ENCODE results near the gene FGD4.

FGD4 gene

DNA sequence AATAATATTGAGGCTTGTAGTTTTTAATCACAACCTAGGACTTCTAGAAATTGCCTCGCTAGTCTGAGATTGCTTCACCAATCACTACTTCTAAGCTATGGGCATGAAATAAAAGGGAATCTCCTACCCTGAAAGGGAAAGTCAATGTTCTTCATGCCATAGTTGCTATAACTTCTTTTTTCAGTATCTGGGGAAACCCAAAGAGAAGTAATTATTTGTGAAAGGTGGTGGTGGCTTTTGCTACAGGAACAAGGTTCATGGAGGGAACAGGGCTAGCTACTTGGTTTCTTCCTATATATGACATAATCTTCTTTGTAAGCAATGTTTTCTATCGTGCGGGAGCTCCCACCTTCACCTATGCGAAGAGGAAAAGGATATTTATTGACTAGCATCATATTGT lies 218.2 kb downstream of the FGD4 start:
- no peak for DNase-seq

DNA sequence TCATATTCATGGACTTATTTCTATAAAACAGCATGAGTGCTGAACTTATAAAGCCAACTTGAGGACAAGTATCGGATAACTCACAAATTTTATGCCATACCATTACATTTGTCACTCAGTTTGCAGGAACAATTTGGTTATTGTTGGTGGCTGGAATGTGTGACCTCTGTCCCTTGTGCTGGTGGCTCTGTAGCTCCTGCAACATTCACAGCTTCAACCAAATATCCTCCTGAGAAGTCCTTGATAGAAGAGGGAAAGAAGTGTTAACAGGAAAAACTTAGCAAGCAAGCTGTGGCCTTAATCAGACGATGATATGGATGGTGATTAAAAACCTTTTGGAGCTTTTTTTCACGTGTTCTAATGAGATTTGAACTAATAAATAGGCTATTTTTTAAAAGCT lies 218.8 kb downstream of the FGD4 start:
- DNase-seq, result no peak

DNA sequence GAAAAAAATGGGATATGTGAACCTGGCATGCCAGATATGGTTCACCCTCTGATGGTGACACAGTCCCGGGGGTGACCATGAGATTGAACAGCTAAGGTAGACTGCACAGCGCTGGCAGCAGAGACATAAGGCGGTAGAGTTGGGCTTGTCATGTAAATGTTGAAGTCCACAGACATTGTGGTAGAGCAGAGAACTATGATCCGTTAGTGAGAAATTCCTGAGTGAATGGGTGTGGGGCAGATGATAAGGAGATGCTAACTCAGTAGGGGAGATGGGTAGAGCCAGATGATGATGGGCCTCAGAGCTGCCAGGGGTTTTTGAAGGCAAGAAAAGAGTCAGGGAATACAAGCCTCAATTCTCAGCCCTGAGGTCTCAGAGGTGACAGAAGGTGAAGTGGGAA lies 228.6 kb downstream of the FGD4 start:
- no peak for DNase-seq

DNA sequence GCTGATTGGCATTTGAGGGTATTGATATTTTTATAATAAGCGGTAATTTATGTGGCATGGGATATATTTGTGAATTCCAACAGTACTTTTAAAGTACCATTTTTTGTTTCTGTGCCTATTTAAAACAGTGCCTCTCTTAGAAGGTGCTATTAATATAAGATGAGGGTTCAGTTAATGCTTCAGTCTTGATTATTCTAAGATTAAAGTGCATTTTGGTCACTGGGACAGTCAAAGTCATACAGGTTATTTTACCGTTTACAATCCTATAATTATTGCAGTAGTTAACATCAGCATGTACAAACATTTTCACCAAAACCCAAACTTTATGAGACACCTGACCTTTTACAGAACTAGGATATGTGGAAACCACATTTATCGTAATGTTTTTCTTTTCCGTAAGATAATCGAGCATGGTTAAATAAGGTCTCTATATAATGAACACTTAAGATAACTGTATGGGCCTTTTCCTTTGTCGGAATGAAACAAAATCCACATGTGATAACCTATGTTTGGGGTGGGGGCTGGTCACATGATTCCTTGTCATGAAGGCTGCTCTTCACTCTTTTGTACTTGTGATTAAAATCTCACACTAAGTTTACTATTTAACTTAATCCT lies 242.0 kb downstream of the FGD4 start:
- no peak for DNase-seq

DNA sequence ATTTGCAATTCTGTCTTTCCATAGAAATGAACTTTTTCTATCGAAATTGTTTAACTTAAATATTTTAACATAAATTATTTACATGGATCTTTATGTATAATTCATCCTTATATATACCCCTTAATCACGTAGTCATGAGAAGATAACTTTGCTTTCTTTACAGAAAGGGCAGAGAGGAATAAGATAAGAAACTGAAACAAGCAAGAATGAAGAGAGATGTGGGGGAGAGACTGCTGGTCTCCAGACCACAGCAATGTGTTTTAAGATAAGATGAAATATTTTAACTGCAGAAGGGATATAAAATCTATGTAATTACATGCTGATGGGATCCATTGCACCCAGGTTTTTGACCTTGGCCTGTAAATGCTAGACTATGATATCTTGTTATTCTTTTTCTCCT lies 245.1 kb downstream of the FGD4 start:
- no peak for DNase-seq

DNA sequence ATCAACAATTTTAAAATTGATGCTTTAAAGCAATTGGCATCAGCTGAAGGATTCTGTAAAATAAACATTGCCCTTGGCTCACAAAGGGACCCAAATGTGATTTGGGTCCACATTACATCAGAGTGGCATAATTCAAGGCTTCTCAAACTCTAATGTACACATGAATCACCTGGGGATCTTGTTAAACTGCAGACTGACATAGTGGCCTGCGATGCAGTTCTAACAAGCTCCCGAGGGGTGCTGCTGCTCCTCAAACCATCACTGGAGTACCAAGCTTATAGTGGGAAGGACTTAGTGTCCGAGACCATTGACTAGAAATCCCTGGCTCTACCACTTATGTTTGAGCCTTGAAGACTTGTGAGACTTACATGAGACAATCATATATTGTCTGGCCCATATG lies 247.9 kb downstream of the FGD4 start:
- no peak for DNase-seq

DNA sequence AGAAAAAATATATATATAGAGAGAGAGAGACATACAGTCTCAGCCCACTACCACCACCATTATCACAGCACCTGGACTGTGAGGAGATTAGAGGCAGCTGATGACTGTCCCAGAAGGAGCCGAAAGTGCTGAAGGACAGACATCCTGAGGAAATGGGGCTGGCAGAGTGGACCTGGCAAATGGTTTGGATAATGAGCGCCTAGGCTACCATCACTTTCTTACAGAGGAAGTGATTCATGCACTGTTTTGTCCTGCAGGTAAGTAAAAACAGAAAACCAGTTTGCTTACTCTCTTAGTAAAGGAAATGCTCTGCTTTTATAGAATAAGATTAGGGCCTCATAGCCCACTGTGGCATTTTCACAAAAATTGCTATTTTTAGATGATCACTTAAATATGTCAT lies 251.2 kb downstream of the FGD4 start:
- DNase-seq, result no peak

DNA sequence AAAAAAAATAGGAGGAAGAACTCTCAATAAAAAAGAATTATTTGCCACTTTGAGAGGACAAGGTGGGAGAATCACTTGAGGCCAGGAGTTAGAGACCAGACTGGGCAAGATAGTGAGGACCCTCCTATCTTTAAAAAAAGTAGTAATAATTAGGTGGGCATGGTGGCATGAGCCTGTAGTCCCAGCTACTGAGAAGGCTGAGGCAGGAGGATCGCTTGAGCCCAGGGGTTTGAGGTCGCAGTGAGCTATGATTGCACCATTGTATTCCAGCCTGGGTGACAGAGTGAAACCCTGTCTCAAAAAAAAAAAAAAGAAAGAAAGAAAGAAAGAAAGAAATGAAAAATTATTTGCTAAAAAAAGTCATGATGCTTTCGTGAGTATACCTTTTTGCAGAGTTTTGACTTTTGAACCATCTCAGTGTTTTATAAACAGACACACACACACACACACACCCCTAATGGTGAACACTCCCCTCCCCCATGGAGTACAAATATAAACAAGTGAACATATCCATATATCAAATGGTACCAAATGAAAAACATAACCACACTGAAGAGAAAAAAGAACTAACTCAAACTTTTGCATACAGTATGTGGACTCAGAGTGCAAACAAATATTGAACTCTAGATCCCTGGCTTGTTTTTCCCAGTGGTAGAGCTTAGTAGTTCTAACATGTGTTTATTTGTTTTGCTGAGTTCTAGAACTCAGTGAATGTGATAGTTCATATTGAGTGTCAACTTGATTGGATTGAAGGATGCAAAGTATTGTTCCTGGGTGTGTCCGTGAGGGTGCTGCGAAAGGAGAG lies 252.0 kb downstream of the FGD4 start:
- DNase-seq, result no peak

DNA sequence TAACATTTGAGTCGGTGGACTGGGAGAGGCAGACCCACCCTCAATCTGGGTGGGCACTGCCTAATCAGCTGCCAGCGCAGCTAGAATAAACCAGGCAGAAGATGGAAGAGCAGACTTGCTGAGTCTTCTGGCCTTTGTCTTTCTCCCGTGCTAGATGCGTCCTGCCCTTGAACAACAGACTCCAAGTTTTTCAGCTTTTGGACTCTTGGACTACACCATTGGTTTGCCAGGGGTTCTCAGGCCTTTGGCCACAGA lies 252.5 kb downstream of the FGD4 start:
- no peak for DNase-seq

DNA sequence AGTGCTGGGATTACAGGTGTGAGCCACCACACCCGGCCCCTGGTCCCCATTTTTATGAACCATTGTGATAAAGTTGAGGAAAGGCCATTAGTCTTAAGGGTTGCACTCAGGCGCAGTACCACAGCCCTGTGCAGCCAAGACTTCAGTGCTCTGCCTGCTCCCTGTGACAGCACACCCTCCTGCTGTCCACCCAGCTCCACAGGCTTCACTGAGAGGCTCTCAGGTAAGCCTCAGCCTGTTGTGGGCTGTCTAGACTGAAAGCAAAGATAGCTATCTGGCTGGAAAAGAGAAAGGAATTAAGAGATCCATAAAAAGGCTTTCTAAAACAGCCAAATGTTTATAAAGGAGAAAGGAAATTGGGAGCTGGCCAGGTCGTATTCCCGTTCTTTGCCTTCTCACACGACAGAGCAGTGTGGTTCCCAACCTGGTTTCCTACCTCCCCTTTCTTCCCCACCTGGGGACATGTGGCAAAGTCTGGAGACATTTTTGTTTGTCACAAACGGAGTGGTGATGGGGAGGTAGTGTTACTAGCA lies 260.6 kb downstream of the FGD4 start:
- DNase-seq, result no peak

DNA sequence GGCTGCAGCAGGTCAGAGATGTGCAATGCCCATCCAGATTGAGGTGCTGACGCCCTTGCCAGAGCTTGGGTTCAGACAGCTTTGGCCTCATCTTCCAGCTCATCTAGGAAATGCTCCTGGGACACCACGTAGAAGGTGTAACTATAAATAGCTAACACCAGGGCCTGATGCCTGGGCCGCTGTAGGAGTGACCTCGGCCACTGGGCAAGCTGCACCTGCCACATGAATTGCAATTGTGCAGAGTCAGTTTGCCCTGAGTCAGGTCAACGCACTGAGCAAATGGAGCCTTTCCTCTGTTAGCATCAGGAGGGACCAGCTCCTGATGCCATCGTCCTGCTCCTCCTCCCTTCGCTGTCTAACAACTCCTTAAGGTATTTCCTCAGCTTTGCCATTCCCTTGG lies 262.3 kb downstream of the FGD4 start:
- no peak for DNase-seq

DNA sequence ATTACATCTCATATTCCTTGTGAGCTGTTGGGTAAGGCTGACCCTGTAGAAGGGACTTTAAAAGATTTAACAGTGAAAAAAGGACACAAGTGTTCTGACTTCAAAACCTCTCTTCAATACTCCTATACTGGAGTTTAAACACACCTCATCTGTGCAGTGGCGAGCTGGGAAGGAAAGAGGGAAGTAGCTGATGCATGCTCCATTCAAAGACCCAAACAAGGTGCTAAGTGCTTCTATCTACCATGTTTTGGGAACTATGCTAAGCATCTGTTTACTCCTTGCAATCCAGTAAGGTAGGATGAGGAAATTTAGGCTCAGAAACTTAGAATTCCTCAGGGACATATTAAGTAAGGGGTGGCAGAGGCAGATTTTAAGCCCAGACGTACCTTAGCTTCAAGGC lies 263.3 kb downstream of the FGD4 start:
- DNase-seq, result no peak

DNA sequence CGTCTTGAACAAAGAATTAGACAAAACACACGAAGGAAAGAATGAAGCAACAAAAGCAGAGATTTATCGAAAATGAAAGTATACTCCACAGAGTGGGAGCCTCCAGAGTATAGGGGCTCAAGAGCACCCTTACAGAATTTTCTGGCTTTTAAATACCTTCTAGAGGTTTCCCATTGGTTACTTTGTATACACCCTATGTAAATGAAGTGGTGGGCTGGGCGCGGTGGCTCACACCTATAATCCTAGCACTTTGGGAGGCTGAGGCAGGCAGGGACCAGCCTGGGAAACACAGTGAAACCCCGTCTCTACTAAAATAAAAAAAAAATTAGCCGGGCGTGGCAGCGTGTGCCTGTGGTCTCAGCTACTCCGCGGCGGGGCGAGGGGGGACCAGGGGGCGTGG lies 266.7 kb downstream of the FGD4 start:
- no peak for DNase-seq

DNA sequence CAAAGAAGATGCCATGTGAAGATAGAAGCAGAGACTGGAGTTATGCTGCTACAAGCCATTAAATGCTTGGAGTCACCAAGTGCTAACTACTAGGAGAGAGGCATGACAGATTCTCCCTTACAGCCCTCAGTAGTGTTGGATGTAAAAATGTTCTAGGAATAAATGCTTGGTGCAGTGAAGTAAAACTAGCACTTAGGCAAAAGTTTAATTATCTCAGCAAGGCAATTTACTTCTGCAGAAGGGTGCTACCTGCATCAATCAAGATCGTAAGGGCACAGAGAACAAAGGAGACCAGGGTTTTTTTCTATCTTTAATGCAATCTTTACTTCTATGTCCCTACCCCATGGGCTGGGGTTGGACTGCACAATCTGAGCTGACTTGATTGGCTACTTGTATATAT lies 270.2 kb downstream of the FGD4 start:
- no peak for DNase-seq

DNA sequence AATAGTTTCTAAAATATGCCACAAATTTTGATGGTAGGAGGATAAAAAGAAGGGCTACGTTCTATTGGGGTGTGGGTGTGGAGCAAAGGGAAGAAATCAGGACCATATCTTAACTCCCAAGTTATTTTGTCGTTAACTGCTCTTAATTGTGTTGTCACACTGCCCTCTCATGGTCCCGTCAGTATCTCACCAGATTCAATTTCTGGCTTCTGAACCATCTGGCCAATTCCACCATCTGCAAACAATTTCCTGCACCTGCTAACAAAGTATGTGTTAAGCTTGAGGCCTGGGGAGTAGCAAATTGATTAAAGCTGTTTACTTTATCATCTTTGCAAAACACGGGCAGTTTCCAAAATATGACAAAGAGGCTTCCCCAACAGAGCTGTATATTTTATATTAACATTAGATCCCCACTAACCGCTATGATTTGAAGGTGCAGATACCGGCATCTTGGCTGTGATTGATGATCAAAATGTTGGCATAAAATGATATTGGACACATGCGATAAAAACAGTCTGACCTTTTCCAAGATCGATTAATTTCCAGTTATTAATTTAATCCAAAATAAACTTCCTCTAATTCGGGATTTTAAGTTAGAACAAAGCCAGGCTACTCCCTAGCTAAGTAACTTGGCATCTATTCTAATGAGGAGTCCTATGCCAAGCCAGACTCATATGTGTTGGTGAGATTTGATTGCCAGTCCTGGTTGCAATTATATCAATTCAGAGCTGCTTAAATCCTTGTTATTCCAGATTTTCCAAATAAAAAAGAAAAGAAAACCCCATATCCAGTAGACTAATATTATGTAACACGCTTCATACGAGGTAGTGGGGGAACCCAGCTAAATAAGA lies 272.8 kb downstream of the FGD4 start:
- DNase-seq, result peak; percentile 92

DNA sequence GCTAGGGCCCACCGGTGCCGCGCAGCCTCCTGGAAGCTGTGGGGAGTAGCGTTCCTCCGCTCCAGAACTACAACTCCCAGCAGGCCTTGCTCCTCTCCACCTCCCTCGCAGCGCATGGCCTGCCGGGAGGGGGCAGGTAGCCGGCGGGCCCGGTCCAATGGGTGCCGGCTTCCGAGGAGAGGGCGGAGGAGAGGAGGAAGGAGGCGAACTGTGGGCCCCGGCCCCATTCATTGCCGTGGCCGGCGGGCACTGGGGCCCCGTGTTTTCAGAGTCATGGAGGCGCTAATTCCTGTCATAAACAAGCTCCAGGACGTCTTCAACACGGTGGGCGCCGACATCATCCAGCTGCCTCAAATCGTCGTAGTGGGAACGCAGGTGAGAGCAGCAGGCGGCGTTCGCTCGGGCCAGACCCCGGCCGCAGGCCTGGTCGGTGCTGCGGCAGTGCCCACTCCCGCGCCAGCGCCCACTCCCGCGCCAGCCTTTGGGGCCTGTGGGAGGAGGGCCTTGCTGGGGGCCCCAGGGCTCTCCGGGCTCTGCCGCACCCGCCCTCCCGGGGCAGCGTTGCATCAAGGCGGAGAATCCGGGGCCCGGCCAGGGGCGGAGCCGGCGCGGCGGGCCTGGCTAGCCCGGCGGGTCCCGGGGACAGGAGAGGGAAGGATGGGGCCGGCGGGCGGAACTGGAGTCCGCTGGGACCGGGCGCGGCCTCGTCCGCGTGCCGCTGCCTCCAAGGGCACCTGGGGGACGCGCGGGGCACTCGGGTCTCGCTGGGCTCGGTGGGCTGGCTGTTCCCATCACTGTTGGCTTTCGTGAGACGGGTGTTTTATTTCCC lies 279.9 kb downstream of the FGD4 start, which contains the start of gene DNM1L:
TSS of gene DNM1L (plus strand) at position 211 of the 829 bp plus-strand sequence. CDS start at position 274, 63 bp downstream.
- DNase-seq, result peak; percentile 96

DNA sequence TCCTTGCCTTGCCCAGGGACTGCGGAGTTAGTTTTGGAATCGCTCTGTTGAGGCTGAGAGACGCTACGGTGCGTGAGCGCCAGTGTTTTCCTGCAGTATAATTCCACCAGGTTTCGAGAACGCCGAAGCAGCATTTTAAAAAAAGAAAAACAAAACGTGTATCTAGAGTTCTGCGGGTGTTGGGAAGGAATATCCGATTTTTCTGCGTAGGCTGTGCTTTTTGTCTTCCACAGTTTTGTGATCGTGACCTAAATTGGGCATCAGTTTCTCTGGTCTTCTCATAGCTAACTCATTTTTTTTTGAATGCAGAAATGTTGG lies 280.5 kb downstream of the FGD4 start:
- no peak for DNase-seq

DNA sequence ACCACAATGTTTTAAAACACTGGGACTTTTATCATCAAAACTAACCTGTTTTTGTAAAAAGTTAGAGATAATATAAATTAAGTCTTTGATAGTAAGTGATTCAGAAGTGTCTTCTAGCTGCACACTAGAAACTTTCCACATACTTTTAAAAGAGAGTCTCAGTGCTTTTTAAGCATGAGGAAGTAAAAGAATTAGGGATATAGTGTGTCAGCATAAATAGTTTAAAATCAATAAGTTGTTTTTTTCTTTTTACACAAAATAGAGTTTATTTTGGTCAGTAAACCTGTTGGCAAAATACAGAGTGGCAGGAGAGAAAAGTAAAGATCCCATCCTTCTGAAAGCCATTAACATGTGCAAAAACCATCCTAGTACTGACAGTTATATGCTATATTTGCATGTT lies 281.4 kb downstream of the FGD4 start:
- no peak for DNase-seq

DNA sequence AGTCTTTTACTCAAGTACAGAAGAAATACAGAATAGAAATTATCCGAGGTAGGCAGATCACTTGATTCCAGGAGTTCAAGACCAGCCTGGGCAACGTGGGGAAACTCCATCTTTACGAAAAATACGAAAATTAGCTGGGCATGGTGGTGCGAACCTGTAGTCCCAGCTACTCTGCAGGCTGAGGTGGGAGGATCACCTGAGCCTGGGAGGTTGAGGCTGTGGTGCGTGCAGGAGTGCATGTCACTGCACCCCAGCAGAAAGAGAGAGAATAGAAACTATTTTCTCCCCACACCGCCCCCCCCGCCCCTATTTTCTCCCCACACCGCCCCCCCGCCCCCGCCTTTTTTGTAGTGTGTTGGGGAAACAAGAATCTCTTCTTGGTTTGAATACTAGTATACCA lies 281.9 kb downstream of the FGD4 start:
- no peak for DNase-seq

DNA sequence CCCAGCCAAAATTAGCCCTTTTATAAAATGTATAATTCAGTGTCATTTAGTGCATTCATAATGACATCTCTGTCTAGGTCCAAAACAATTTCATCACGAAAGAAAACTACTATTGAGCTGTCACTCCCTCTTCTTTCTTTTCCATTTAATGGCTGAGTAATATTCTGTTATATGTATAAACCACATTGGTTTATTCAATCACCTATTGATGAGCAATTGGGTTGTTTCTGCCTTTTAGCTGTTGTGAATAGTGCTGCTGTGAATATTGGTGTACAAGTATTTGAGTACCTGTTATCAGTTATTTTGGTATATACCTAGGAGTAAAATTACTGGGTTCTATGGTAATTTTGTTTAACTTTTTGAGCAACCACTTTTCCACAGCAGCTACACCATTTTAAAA lies 287.0 kb downstream of the FGD4 start:
- DNase-seq, result no peak

DNA sequence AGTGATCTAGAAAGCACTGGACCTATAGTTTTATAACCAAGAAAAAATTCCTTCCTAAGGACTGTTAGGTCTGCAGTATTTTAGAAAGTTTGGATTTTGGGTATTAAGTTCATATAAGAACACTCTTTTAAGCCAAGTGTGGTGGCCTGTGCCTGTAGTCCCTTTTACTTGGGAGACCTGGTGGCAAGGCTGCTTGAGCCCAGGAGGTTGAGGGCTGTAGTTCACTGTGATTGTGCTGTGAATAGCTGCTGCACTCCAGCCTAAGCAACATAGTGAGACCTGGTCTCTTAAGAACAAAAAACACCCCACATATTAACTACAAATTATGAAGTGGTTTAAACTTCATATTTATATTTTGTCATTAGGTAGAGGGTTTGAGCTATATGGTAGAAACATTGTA lies 289.4 kb downstream of the FGD4 start:
- DNase-seq, result no peak

DNA sequence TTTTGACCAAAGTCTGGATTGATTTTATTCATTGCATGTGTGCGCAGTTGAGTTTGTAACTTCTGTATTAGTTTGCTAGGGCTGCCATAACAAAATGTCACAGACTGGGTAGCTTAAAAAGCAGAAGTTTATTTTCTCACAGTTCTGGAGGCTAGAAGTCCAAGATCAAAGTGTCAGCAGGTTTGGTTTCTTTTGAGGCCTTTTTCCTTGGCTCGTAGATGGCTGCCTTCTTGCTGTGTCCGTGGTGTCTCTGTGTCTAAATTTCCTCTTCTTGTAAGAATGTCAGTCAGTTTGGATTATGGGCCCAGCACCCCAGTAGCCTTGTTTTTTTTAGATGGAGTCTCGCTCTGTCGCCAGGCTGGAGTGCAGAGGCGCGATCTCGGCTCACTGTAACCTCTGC lies 291.6 kb downstream of the FGD4 start:
- no peak for DNase-seq

DNA sequence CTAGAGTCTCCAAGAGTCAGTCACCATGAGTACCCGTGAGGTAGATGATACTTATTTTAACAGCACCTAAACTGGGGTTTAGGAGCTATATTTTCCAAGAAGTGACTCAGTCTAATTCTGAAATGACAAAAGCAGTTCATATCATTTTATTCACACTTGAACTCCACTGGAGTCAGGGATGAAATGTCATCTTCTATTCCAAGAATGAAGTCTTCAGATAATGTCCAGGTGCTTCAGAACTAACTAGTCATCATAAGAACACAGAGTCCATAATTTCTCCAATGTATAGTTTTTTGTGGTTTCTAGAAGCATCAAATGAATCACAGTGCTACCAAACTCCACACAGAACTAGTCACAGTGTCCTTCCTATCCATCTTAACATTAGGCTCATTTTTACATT lies 293.0 kb downstream of the FGD4 start:
- no peak for DNase-seq

Data from NCI-H2171 treated with DMSO at 0.1 percent for 48 hours (cell line).